ENCODE data around the gene DNAJB2.

GRCh38 chr2:219285373-219285735, 6.2 kb downstream of the DNAJB2 start:
- TF ChIP-seq CTCF (IDR thresholded peaks at IDR 0.05; ENCODE audit: low read length) = no peak
- TF ChIP-seq EZH2 (optimal IDR thresholded peaks at IDR 0.05; ENCODE audit: low read depth, low read length) = no peak
- TF ChIP-seq EZH2phosphoT487 (IDR thresholded peaks at IDR 0.05; ENCODE audit: low read length) = no peak
